GM23338 (cell line): ENCODE results near the gene TMEM217. TPM values are rescaled to one million over a fixed set of nuclear protein-coding genes. Genes with fewer than 3 reads are reported as not detected.

ENCODE experiments used
- ATAC-seq: fragments of 200-7000 bp; cut with Tn5 transposase; 3 replicates; pipeline ENCODE4 v1.9.1; 2020
- DNase-seq: peaks from one replicate; pipeline ENCODE4 v3.0.0-alpha.2; 2015; ENCODE audit warnings: low spot score
- H2AFZ ChIP-seq: fragments of 200-600 bp; sonication (generic); 2 replicates; pipeline ENCODE4 v1.8.0; 2016; ENCODE audit warnings: antibody characterized with exemption, mild to moderate bottlenecking, moderate library complexity
- H3F3A ChIP-seq: fragments of 200-600 bp; sonication (generic); replicated peaks from 2 replicates; pipeline ENCODE4 v1.8.0; 2017; ENCODE audit warnings: antibody characterized with exemption, mixed run types, low read depth
- H3K27ac ChIP-seq: fragments of 200-600 bp; sonication (generic); 2 replicates; pipeline ENCODE4 v1.6.1; 2016; ENCODE audit warnings: low read depth
- H3K27me3 ChIP-seq: fragments of 200-600 bp; sonication (generic); 2 replicates; pipeline ENCODE4 v1.8.0; 2016; ENCODE audit warnings: mild to moderate bottlenecking, mixed run types, moderate library complexity; ENCODE audit not compliant: insufficient read depth
- H3K36me3 ChIP-seq: fragments of 200-600 bp; sonication (generic); 2 replicates; pipeline ENCODE4 v1.8.0; 2016; ENCODE audit warnings: mild to moderate bottlenecking; ENCODE audit not compliant: insufficient read depth
- H3K4me1 ChIP-seq: fragments of 200-600 bp; sonication (generic); 2 replicates; pipeline ENCODE4 v1.8.0; 2016; ENCODE audit warnings: mild to moderate bottlenecking, moderate library complexity; ENCODE audit not compliant: insufficient read depth
- H3K4me2 ChIP-seq: fragments of 200-600 bp; sonication (generic); 2 replicates; pipeline ENCODE4 v1.7.1; 2017; ENCODE audit warnings: mixed run types
- H3K4me3 ChIP-seq: fragments of 200-600 bp; sonication (generic); 2 replicates; pipeline ENCODE4 v1.6.1; 2016; ENCODE audit warnings: mixed run types
- H3K79me2 ChIP-seq: fragments of 200-600 bp; sonication (generic); replicated peaks from 2 replicates; pipeline ENCODE4 v1.8.0; 2017; ENCODE audit warnings: mild to moderate bottlenecking; ENCODE audit not compliant: insufficient read depth
- H3K9me2 ChIP-seq: fragments of 200-600 bp; sonication (generic); 2 replicates; pipeline ENCODE4 v1.8.0; 2017; ENCODE audit not compliant: insufficient read depth
- H4K20me1 ChIP-seq: fragments of 200-600 bp; sonication (generic); replicated peaks from 2 replicates; pipeline ENCODE4 v1.8.0; 2017; ENCODE audit warnings: mild to moderate bottlenecking; ENCODE audit not compliant: insufficient read depth
- H3K27ac Mint-ChIP-seq: 2 replicates; pipeline ENCODE4 v1.8.0; 2020; ENCODE audit warnings: inconsistent platforms, mild to moderate bottlenecking, moderate library complexity, mixed read lengths
- H3K27me3 Mint-ChIP-seq: 3 replicates; pipeline ENCODE4 v1.8.0; 2022; ENCODE audit warnings: low read depth, mild to moderate bottlenecking, moderate library complexity, mixed read lengths, inconsistent platforms; ENCODE audit not compliant: insufficient read depth, poor library complexity
- H3K36me3 Mint-ChIP-seq: 3 replicates; pipeline ENCODE4 v1.8.0; 2021; ENCODE audit warnings: low read depth, mild to moderate bottlenecking, inconsistent platforms, moderate library complexity, mixed read lengths
- H3K4me1 Mint-ChIP-seq: 3 replicates; pipeline ENCODE4 v1.8.0; 2020; ENCODE audit warnings: mild to moderate bottlenecking, inconsistent platforms, mixed read lengths
- H3K4me3 Mint-ChIP-seq: 3 replicates; pipeline ENCODE4 v1.8.0; 2021; ENCODE audit warnings: moderate library complexity, mild to moderate bottlenecking, inconsistent platforms, mixed read lengths
- H3K9me3 Mint-ChIP-seq: 3 replicates; pipeline ENCODE4 v1.8.0; 2020; ENCODE audit warnings: moderate library complexity, mild to moderate bottlenecking, inconsistent platforms, mixed read lengths
- CREB1 ChIP-seq: fragments of 250-450 bp; sonication (Bioruptor Pico); IDR thresholded peaks from 2 replicates; pipeline ENCODE4 v1.5.0; 2020; ENCODE audit warnings: low read depth, mild to moderate bottlenecking, moderate library complexity
- JUNB ChIP-seq: IDR thresholded peaks from one replicate; pipeline ENCODE4 v1.6.1; 2016; ENCODE audit warnings: antibody characterized with exemption; ENCODE audit not compliant: unreplicated experiment
- POLR2AphosphoS5 ChIP-seq: IDR thresholded peaks from 2 replicates; pipeline ENCODE4 v1.6.1; 2016; ENCODE audit warnings: antibody characterized with exemption, low read depth
- ZNF462 ChIP-seq: fragments of 250-450 bp; sonication (Bioruptor Pico); IDR thresholded peaks from 2 replicates; pipeline ENCODE4 v1.5.0; 2020; ENCODE audit warnings: mild to moderate bottlenecking, moderate library complexity
- polyA plus RNA-seq: library from polyadenylated mRNA; unstranded; fragments of >200 nt; fragmentation: Nextera tagmentation; extraction: Ambion mirVana; gene quantifications from 2 replicates; pipeline ENCODE4 v1.2.1, GENCODE V29; 2016
- total RNA-seq: library from RNA; depleted of rRNA; stranded (reverse); fragments of >200 nt; shearing (Covaris generic); gene quantifications from 2 replicates; pipeline ENCODE4 v1.2.3, GENCODE V29; 2014

TMEM217 gene
- total and polyA plus RNA-seq, 2 experiments from 2014 or later: 1.3 TPM; not detected in 1

- no peak for TF ChIP-seq ZNF462 (CRISPR knock-in tag)
Observed at GRCh38 chr6:37205175-37205996, 52.6 kb downstream of the TMEM217 start (continued).

- no peak for ATAC-seq
- Histone ChIP-seq H3K79me2 (no peaks in the 10 kb centered on the region), H3K4me1 (no peaks in the 10 kb centered on the region), H3K27ac (no peak overlapping the region), H3K36me3 (no peaks in the 10 kb centered on the region), H3K4me2 (no peak overlapping the region), H3K4me3 (no peak overlapping the region), H3K27me3 (no peaks in the 10 kb centered on the region), H3K9me2 (no peaks in the 10 kb centered on the region), H2AFZ (no peak overlapping the region), H3F3A (no peaks in the 10 kb centered on the region; the same call in 1 of the 2 replicates), H4K20me1 (no peaks in the 10 kb centered on the region)
- no peak overlapping the region for H3K4me3 Mint-ChIP-seq
- peaks cover 3% of the 10 kb centered on the region for H3K4me1 Mint-ChIP-seq
- H3K27ac Mint-ChIP-seq: no peak overlapping the region
- no peaks in the 10 kb centered on the region for H3K36me3 Mint-ChIP-seq
- H3K9me3 Mint-ChIP-seq: no peaks in the 10 kb centered on the region
- H3K27me3 Mint-ChIP-seq: peaks cover 3% of the 10 kb centered on the region
- DNase-seq: no peak
- TF ChIP-seq JUNB: no peak
- no peak for TF ChIP-seq CREB1 (CRISPR knock-in tag)
- no peak for TF ChIP-seq POLR2AphosphoS5
Observed at GRCh38 chr6:37204014-37204751, 53.8 kb downstream of the TMEM217 start.
